C4-2B (cell line): ENCODE results near the gene CEP250.

Experiments used
- CTCF ChIP-seq: fragments of 450-650 bp; conservative IDR thresholded peaks from 2 replicates; pipeline ENCODE4 v1.5.1; 2017; ENCODE audit warnings: mild to moderate bottlenecking
- ZFX ChIP-seq: fragments of 450-650 bp; IDR thresholded peaks from 2 replicates; pipeline ENCODE4 v1.6.1; 2017

- TF ChIP-seq CTCF = no peak
- TF ChIP-seq ZFX = no peak
Observed at GRCh38 chr20:35408270-35408669, 47.1 kb upstream of the CEP250 start.
